ENCODE results near the gene CDH3. TPM values are rescaled to one million over a fixed set of nuclear protein-coding genes. Genes with fewer than 3 reads are reported as not detected.

CDH3 gene
- total RNA-seq, 1 donor from 2014 or later, result 3.6 TPM

DNA sequence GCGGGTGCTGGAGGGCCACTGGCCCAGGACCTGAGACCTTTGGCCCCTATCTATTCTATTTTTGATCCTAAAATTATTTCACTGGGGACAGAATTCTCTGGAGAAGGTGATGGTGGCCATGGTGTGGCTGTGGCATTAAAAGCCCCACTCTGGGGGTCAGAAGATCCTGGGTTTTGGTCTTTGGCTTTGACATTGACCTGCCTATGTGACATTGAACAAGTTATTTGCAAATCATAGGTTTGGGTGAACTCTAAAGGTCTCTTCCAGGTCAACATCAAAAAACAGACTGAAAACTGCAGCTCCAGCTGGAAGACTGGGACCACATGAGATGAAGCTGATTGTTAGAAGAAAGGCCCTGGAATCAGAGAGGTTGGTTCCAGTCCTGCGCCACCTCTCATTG, 89.7 kb downstream of the CDH3 start:
- H3K4me1 Mint-ChIP-seq (ENCODE audit: unreplicated experiment), result peaks cover 25% of the 10 kb centered on the region
- H3K27me3 Mint-ChIP-seq (ENCODE audit: unreplicated experiment), result peaks cover 20% of the 10 kb centered on the region
- no peaks in the 10 kb centered on the region for H3K9me3 Mint-ChIP-seq (ENCODE audit: unreplicated experiment)
- H3K27ac Mint-ChIP-seq (ENCODE audit: unreplicated experiment), result no peak overlapping the region
- TF ChIP-seq, protein P1, sequence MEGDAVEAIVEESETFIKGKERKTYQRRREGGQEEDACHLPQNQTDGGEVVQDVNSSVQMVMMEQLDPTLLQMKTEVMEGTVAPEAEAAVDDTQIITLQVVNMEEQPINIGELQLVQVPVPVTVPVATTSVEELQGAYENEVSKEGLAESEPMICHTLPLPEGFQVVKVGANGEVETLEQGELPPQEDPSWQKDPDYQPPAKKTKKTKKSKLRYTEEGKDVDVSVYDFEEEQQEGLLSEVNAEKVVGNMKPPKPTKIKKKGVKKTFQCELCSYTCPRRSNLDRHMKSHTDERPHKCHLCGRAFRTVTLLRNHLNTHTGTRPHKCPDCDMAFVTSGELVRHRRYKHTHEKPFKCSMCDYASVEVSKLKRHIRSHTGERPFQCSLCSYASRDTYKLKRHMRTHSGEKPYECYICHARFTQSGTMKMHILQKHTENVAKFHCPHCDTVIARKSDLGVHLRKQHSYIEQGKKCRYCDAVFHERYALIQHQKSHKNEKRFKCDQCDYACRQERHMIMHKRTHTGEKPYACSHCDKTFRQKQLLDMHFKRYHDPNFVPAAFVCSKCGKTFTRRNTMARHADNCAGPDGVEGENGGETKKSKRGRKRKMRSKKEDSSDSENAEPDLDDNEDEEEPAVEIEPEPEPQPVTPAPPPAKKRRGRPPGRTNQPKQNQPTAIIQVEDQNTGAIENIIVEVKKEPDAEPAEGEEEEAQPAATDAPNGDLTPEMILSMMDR (IDR thresholded peaks at IDR 0.05), result no peak
- H3K36me3 Mint-ChIP-seq (ENCODE audit: unreplicated experiment), result no peaks in the 10 kb centered on the region
- no peak overlapping the region for H3K4me3 Mint-ChIP-seq (ENCODE audit: unreplicated experiment)
- no peak for DNase-seq (ENCODE audit: extremely low spot score, unreplicated experiment)

DNA sequence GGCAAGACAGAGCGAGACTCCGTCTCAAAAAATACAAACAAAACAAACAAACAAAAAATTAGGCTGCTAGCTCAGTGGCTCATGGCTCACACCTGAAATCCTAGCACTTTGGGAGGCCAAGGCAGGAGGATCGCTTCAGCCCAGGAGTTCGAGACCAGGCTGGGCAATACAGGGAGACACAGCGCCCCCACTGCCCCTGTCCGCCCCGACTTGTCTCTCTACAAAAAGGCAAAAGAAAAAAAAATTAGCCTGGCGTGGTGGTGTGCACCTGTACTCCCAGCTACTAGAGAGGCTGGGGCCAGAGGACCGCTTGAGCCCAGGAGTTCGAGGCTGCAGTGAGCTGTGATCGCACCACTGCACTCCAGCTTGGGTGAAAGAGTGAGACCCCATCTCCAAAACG, 91.5 kb downstream of the CDH3 start:
- peaks cover 30% of the 10 kb centered on the region for H3K4me1 Mint-ChIP-seq (ENCODE audit: unreplicated experiment)
- H3K27me3 Mint-ChIP-seq (ENCODE audit: unreplicated experiment), result peaks cover 20% of the 10 kb centered on the region
- H3K9me3 Mint-ChIP-seq (ENCODE audit: unreplicated experiment), result no peaks in the 10 kb centered on the region
- H3K36me3 Mint-ChIP-seq (ENCODE audit: unreplicated experiment), result no peaks in the 10 kb centered on the region
- TF ChIP-seq, protein P1 (IDR thresholded peaks at IDR 0.05), result no peak
- H3K4me3 Mint-ChIP-seq (ENCODE audit: unreplicated experiment), result peak overlapping the region; percentile 41
- no peak overlapping the region for H3K27ac Mint-ChIP-seq (ENCODE audit: unreplicated experiment)
- DNase-seq (ENCODE audit: extremely low spot score, unreplicated experiment), result no peak

DNA sequence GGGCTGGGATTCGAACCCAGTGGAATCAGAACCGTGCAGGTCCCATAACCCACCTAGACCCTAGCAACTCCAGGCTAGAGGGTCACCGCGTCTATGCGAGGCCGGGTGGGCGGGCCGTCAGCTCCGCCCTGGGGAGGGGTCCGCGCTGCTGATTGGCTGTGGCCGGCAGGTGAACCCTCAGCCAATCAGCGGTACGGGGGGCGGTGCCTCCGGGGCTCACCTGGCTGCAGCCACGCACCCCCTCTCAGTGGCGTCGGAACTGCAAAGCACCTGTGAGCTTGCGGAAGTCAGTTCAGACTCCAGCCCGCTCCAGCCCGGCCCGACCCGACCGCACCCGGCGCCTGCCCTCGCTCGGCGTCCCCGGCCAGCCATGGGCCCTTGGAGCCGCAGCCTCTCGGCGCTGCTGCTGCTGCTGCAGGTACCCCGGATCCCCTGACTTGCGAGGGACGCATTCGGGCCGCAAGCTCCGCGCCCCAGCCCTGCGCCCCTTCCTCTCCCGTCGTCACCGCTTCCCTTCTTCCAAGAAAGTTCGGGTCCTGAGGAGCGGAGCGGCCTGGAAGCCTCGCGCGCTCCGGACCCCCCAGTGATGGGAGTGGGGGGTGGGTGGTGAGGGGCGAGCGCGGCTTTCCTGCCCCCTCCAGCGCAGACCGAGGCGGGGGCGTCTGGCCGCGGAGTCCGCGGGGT, 92.1 kb downstream of the CDH3 start, which contains the start of gene CDH1:
Gene CDH1, plus strand, starts transcription at position 247 of the 684 bp plus-strand sequence. Its CDS starts 124 bp downstream, at position 371.
- peaks cover 20% of the 10 kb centered on the region for H3K27me3 Mint-ChIP-seq (ENCODE audit: unreplicated experiment)
- peaks cover 27% of the 10 kb centered on the region for H3K4me1 Mint-ChIP-seq (ENCODE audit: unreplicated experiment)
- no peak within 1 kb of the TSS for H3K27ac Mint-ChIP-seq (ENCODE audit: unreplicated experiment)
- H3K9me3 Mint-ChIP-seq (ENCODE audit: unreplicated experiment), result no peaks in the 10 kb centered on the region
- H3K4me3 Mint-ChIP-seq (ENCODE audit: unreplicated experiment), result peak within 1 kb of the TSS; percentile 67
- H3K36me3 Mint-ChIP-seq (ENCODE audit: unreplicated experiment), result no peaks in the 10 kb centered on the region
- DNase-seq (ENCODE audit: extremely low spot score, unreplicated experiment), result no peak
- TF ChIP-seq, protein P1 (IDR thresholded peaks at IDR 0.05), result no peak

DNA sequence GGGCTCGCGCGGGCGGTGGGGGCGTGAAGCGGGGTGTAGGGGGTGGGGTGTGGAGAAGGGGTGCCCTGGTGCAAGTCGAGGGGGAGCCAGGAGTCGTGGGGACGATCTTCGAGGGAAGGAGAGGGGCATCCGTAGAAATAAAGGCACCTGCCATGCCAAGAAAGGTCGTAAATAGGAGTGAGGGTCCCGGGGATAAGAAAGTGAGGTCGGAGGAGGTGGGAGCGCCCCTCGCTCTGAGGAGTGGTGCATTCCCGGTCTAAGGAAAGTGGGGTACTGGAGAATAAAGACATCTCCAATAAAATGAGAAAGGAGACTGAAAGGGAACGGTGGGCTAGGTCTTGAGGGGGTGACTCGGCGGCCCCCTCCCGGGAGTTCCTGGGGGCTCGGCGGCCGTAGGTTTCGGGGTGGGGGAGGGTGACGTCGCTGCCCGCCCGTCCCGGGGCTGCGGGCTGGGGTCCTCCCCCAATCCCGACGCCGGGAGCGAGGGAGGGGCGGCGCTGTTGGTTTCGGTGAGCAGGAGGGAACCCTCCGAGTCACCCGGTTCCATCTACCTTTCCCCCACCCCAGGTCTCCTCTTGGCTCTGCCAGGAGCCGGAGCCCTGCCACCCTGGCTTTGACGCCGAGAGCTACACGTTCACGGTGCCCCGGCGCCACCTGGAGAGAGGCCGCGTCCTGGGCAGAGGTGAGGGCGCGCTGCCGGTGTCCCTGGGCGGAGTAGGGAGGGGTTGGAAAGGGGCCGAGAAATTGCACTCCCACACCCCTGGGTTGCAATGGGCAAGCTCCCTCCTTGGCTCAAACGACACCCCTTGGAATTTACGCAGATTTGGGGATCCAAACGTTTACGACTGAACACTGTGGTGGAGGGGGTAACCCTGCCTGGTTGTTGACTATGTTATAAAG, 92.9 kb downstream of the CDH3 start:
- H3K4me1 Mint-ChIP-seq (ENCODE audit: unreplicated experiment), result peaks cover 23% of the 10 kb centered on the region
- no peak overlapping the region for H3K27ac Mint-ChIP-seq (ENCODE audit: unreplicated experiment)
- H3K27me3 Mint-ChIP-seq (ENCODE audit: unreplicated experiment), result peaks cover 20% of the 10 kb centered on the region

More for the DNA sequence above, 92.9 kb downstream of the CDH3 start:
- Mint-ChIP-seq H3K36me3 (ENCODE audit: unreplicated experiment) (no peaks in the 10 kb centered on the region), H3K9me3 (ENCODE audit: unreplicated experiment) (no peaks in the 10 kb centered on the region), H3K4me3 (ENCODE audit: unreplicated experiment) (peak overlapping the region; percentile 67)
- TF ChIP-seq, protein P1 (IDR thresholded peaks at IDR 0.05), result no peak
- DNase-seq (ENCODE audit: extremely low spot score, unreplicated experiment), result no peak
